Stimulated activated CD4-positive, alpha-beta T cell treated with anti-CD3 and anti-CD28 coated beads, Interleukin-4, amount 100 ng/mL, for 24 hours (primary cell): ENCODE data around the gene SPEM3.
A peak's percentile ranks its signal among the peaks of the same experiment; 100 is the strongest.

Experiments
- DNase-seq: peaks from one replicate; pipeline ENCODE4 v3.0.0-alpha.2; 2020

SPEM3 gene

DNA sequence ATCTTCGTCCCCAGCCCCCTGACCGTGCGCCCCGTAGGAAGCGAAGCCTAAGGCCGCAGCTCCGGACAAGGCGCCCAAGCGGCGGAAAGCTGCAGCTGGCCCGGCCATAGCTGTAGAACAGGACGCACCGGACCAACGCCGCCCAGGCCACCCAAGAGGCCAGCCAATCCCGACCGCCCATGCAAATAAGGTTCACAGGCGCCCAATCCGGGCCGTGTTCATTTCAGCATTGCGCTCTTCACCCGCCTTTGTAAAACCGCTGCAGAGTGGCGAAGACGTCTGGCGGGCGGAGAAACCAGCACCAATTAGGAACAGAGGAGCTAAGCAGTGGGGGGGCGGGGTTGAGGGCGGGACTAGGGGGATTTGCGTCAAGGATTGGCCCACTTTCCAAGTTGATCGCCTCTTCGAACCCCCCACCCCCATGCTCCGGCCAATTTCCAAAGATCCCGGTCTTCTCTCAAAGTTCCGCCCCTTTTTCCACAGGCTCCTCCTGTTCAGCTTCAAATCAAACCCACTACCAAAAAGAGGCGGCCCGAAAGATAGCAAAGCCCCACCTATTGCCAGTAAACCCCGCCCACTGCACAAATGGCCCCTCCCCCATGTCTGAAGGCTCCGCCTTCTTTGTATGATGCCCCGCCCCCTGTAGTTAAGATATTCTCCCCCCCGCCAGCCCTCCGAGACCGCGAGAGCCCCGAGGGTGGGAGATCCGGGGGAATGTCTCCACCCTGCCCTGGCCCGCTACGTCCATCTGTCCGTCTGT lies 24.5 kb upstream of the SPEM3 start, which contains the start of gene TMEM256:
TSS of gene TMEM256 (minus strand) at position 121 of the 760 bp plus-strand sequence. CDS start at position 108, 13 bp downstream.
- DNase-seq = peak; percentile 96

DNA sequence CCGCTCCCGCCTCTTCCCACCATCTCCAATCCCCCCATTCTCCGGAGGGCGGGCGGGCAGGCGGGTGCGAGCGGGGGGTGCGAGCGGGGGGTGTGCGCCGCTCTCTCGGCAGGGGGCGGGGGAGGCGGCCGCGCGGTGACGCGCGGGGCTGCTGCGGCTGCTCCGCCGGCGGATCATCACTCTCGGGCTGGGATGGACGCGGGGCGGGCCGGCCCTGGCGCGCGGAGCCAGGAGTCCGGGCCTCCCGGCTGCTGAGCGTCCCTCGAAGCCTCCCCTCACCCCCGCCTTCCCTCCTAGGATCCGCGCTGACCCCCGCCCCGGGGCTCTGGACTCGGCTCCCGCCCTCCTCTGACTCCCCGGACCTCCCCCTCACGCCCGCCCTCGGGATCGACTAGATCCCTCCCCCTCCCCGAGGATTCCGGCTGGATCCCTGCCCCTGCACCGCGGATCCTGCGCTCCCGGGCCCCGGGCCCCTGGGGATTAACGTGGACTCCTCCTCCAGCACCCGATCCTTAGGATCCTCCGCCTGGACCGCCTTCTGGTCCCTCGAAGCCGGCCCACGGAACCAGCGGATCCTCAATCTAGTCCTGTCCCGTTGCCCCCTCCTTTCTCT lies 23.8 kb upstream of the SPEM3 start:
- peak; percentile 65 for DNase-seq

DNA sequence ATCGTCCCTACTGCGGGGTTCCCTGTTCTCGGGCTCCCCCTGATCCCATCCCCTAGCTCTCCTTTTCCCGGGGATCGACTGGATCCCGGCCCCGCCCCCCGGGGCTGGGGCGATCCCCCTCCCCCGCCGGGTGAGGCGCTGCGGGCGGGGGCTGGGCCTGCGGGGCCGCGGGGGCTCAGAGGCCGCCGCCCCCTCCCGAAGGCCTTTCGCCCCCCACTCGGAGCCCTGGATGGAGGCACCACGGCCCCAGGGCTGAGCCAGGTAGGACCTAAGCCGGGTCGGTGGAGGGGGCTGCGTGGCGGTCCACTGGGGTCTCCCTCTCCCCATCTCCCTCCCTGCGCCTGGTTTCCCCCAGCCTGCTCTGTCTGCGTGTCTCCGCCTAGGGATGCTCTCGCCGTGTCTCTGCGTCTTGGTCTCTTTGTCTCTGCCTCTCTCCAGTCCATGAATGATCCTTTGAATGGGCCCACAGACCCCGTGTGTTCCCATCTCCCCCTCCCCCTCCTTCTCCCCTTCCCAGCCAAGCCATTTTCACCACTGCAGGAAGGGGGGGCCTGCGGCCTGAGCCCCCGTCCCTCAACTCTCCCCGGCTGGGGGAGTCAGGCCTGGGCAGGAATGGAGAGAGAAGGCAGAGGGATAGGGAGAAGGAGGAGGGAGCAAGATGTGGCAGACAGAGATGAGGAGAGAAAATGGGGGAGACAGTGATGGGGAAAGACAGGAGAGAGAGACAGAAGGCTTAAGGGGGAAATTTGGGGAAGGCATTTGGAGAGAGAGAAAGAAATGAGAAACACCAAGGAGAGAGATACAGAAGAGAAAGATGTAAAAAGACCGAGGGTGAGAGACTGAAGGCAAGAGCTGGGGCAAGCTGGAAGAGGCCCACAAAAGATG lies 23.1 kb upstream of the SPEM3 start:
- DNase-seq = no peak

DNA sequence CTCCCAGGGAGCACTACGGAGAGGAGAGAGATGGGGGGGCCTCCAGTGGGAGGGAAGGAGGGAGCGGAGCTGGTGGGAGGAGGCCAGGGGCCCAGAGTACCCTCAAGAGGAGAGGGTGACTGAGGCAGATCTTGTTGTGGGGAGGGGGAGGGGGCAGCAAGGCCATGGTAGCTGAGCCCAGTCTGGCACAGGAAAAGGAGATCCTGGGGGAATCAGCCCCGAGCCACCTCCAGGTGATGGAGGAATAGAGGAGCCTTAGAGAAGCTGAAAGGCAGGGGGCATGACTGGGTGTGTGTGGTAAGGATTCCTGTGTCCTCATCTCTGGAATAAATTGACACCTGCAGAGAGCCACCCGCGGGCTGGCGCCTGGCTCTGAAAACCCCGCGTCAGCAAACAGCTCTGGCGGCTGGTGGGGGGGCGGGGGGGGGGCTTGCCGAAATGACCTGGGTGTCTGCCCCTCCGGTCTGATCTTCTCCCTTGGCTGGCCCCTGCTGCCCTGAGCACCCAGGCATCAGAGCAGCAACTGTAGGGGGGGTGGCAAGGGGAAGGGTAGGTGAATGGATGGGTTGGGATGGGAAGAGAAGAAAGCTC lies 22.3 kb upstream of the SPEM3 start:
- DNase-seq = no peak

DNA sequence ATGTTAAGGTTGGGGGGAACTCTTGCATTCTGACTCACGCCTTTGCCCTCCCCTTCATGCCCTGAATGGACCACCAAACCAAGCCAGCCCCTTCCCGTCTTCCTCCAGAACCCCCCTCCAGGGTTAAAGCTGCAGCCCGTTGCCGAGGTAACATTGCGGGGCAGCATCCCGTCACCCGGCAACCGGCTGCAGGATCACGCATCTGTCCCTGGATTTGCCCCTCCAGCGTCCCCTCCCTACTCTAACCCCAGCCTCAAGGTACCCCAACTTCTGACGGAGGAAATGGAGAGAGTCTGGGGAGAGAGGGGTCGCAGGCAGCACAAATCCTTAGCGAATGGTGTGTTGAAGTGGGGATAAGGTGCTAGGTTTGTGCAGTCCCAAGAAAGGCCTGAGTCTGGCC lies 21.6 kb upstream of the SPEM3 start:
- no peak for DNase-seq

DNA sequence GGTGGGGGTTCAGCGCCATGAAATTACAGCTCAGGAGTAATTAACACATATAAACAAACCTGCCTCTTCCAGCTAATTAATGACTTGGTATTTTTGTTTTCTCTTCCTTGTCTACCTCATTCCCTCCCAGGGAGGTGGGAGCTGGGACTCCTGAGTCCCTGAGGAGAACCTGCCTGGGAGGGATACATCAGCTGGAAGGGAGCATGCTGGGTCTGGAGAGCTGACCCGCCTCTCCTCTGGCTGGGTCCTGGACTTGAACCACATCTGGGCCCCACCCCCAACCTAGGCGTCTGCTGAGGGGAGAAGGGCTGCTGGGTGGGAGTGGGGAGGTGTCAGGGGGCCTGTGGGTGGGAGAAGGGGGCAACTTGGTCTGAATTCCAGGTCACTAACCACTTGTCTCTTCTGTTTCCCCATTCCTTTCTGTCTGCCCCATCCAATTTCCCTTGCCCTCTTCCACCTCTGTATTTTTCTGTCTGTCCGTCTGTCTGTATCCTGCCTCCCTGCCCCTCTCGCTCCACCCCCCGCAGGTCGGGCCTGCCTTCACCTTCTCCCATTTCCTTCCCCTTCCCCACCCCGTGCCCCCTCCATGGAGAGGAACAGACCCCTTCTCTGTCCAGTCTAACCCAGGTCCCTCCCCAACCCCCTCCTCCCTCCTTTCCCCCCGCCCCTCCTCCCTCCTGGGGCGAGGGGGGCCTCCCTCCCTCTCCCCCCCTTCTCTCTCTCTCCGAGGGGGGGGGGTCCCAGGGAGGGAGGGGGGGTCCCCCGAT lies 21.0 kb upstream of the SPEM3 start, which contains the start of gene NLGN2:
TSS of gene NLGN2 (plus strand) at position 361 of the 767 bp plus-strand sequence. CDS start 411 bp downstream, outside the sequence.
- no peak for DNase-seq

DNA sequence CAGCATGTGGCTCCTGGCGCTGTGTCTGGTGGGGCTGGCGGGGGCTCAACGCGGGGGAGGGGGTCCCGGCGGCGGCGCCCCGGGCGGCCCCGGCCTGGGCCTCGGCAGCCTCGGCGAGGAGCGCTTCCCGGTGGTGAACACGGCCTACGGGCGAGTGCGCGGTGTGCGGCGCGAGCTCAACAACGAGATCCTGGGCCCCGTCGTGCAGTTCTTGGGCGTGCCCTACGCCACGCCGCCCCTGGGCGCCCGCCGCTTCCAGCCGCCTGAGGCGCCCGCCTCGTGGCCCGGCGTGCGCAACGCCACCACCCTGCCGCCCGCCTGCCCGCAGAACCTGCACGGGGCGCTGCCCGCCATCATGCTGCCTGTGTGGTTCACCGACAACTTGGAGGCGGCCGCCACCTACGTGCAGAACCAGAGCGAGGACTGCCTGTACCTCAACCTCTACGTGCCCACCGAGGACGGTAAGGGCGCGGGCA lies 20.4 kb upstream of the SPEM3 start:
- DNase-seq = peak; percentile 18

DNA sequence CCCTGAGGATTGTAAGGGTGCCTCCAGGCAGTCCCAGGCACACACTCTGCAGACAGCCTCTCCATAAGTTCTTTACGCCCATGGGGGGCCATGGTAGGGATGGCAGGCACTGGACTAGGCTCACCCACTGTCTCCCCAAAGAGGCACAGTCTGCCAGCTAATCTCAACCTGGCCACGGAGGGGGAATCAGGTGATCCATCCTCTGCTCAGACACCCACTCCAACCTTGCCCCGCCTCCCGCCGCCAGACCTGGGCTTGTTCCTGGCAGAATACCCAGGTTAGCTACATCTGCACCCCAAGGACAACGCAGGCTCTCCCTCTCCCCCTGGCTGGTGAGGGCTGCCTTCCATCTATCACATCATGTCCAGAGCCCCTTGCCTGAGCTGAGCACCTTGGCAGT lies 19.8 kb upstream of the SPEM3 start:
- no peak for DNase-seq

DNA sequence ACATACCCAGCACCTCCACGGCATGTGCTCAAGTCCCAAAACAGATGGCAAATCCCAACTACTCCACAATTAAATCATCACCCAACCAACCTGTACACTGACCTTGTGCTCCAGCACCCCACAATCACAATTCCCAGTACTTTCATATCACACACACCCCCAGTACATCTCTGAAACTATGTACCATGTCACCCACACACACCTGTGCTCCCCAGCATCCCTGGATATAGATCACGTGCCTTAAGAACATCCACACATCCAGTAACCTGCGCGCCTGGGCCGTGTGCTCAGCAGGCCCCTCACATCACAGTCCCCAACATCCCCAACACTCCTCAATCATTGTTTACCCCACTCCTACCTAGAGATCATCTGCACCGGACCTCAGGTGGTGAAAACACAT lies 18.9 kb upstream of the SPEM3 start:
- DNase-seq = no peak

DNA sequence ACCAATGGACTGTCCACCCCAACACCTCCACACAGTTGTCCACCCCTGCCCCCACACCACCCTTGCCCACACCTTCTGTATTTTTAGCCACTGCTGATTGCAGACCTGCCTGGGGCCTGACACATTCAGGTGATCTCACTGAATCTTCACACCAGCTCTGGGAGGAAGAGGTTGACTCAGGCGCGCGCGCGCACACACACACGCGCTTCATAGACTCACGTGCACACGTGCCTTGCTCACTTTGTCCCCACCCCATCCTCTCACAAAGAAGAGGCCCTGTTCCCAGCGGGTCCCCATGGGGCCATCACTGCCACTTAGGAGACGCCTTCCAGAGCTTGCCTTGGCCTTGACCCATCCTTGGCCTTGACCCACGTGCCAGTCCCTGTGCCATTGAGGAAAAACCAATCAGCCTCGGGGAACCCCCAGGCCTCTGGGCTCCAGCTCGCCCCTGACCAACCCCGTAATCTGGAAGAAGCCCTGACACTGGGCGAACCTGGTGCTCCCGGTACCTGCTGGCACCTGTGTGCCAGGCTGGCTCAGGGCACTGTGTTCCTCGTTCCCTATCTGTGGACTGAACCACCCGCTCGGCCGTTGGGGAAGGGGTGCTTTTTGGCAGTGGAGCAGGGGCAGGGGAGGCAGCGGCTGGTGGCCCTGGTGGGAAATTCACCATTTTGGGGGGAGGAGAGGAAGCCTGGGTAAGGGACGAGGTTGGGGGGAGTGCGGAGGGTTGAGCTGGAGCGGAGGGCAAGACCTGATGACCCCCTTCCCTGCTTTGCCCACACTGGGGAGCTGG lies 17.8 kb upstream of the SPEM3 start:
- no peak for DNase-seq

DNA sequence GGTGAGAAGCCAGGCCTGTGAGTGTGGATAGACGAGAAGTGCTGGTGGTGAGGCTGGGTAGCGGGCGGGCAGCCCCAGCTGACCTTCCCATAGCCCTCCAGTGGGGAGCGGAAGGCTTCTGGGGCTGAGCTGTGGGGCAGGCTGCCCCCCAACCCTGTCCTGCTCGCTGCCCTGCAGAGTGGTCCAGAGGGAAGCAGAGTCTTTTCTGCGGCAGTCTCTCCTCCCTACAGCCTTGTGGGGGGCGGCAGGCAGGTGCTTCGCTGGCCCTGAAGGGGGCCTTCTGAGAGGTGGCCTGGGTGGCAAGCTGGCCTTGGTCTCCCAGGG lies 17.3 kb upstream of the SPEM3 start:
- DNase-seq = no peak

DNA sequence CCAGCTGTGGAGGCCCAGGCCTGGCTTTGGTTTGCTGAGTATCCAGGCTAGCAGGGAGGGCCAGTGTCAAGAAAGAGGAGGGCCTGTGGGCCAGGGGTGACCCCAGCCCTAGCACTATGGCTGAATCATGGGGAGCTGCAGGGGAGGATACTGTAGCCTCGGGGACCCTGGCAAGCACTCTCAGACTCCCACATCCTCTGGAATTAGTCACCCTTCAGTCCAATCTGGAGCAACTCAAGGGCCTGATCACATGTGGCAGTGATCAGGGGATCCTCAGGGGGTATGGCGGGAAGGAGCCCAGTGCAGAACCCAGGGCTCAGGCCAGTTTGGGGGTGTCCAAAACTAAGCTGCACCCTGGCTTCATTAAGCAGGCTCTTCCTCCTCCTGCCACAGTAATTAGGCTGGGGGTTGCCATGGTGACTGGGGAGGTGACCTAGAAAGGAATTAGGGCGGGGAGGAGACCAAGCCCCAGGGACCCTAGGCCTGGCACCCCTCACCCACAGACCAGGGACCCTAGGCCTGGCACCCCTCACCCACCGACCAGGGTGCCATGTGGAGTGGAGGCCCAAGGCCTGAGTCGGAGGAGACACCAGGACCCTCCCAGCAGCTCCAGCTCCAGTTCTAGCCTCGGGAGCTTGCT lies 15.2 kb upstream of the SPEM3 start:
- no peak for DNase-seq

DNA sequence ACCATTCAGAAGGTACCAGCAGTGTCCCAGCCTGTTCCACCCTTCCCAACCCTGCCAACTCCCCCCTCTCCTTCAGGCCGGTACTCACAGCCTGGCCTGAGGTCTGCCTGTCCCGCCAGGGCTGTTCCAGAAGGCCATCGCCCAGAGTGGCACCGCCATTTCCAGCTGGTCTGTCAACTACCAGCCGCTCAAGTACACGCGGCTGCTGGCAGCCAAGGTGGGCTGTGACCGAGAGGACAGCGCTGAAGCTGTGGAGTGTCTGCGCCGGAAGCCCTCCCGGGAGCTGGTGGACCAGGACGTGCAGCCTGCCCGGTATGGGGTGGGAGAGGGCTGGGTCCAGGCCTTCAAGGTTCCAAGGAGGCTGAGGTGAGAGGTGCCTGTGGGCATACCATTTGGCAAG lies 13.8 kb upstream of the SPEM3 start:
- no peak for DNase-seq

DNA sequence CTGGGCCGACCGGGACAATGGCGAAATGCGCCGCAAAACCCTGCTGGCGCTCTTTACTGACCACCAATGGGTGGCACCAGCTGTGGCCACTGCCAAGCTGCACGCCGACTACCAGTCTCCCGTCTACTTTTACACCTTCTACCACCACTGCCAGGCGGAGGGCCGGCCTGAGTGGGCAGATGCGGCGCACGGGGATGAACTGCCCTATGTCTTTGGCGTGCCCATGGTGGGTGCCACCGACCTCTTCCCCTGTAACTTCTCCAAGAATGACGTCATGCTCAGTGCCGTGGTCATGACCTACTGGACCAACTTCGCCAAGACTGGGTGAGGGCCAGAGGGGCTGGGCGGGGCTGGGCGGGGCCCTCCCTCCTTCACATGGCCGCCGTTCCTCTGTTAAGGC lies 12.9 kb upstream of the SPEM3 start:
- no peak for DNase-seq

DNA sequence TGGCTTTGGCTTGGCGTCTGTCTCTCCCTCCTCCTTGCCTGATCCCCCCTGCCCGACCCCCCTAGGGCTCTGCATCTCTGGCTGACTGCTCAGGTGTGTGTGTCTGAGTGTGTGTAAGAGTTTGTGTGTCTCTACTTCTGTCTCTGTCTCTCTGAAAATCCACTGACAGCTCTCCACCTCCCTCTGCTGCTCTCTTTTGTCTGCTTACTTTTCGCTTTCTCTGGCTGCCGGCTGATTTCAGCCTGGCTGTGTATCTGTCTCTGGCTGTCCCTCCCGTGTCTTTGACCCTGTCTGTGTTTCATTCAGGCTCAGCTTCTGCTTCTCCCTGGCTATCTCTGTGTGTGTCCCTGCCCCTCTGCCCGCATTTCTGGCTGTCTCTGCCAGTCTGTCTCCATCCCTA lies 12.3 kb upstream of the SPEM3 start:
- no peak for DNase-seq

DNA sequence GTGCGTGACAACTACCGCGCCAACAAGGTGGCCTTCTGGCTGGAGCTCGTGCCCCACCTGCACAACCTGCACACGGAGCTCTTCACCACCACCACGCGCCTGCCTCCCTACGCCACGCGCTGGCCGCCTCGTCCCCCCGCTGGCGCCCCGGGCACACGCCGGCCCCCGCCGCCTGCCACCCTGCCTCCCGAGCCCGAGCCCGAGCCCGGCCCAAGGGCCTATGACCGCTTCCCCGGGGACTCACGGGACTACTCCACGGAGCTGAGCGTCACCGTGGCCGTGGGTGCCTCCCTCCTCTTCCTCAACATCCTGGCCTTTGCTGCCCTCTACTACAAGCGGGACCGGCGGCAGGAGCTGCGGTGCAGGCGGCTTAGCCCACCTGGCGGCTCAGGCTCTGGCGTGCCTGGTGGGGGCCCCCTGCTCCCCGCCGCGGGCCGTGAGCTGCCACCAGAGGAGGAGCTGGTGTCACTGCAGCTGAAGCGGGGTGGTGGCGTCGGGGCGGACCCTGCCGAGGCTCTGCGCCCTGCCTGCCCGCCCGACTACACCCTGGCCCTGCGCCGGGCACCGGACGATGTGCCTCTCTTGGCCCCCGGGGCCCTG lies 11.5 kb upstream of the SPEM3 start:
- DNase-seq = no peak

DNA sequence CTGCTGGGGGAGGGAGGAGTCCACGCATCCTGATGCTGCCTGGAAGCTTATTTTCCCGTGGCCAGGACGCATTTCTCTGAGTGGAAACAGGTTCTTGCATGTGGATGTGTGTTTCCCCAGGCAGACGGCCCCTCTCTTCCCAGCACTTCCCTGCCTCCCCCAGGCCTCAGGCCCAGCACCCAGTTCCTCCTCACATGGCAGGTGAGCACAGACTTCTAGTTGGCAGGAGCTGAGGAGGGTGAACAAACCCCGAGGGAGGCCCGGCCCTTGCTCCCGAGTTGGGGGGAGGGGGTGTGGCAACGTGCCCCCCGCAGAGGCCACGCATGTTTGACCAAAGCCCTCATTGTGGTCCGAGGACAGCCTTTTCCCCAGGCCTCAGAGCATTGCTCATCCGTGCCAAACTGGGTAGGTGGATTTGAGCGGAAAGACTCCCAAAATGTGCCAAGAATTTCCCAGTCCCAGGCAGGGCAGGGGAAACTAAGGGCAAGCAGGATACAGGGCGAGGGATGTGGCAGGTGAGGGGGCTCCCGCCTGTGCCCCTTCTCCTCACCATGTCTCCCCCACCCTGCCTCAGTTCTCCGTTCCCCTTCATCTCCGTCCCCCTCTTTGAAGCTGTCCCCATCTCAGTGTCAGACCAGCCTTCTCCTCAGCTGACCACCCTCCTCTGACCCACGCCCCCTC lies 10.0 kb upstream of the SPEM3 start:
- DNase-seq = no peak

DNA sequence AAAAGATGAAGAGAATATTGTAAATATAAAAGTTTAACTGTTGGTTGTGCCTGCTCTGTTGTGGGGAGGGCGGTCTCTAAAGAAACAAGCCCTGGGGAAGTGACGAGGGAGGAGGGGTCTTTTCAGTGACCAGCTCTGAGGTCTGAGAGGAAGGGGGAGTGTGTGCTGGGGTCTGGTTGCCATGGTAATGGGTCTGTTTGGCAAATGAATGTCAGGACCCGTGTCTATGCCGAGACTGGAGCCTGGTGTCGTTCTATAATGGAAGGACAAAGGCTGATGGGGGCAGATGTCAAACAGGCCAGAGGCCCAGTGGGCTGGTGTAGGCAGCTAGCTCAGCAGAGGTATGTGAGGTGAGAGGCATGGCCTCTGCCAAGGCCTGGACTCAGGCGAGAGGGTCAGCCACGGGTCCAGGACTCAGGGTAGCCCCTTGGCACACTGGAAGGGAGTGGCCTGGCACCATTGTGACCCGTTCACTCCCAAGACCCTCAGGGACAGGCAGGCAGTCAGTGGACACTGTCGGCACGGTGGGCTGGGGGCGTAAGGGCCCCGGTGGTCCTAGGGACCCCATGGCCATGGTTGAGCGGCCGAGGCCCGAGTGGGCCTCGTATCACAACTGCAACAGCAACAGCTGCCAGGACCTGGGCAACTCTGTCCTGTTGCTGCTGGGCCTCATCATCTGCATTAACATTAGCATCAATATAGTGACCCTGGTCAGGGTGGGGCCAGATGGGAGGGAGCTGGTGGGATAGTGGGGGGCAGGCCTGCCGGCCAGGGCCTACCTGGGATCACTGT lies 8.6 kb upstream of the SPEM3 start, which contains the start of gene SPEM1:
TSS of gene SPEM1 (plus strand) at position 506 of the 792 bp plus-strand sequence. CDS start at position 567, 61 bp downstream.
- DNase-seq = no peak

DNA sequence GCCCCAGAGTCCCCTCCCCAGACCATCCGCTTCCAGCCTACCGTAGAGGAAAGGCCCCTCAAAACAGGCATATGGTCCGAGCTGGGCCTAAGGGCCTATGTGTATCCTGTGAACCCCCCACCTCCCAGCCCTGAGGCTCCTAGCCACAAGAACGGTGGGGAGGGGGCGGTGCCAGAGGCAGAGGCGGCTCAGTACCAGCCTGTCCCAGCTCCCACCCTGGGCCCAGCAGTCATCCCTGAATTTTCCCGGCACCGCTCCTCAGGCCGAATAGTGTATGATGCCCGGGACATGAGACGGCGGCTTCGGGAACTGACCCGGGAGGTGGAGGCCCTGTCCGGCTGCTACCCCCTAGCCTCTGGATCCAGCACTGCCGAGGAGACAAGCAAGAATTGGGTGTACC lies 7.5 kb upstream of the SPEM3 start:
- no peak for DNase-seq
